H1 (cell line): Measurements from ENCODE around the gene ATP6V1C2. TPM values are rescaled to one million over a fixed set of nuclear protein-coding genes. Genes with fewer than 3 reads are reported as not detected.

Experiments
- CTCF ChIA-PET: fragments of 300-600 bp; sonication (Branson Sonifier 250); formaldehyde crosslinking; loops from one replicate; lab custom pipeline; 2021; ENCODE audit not compliant: partially characterized antibody; lab: Charles Lee
- POLR2A ChIA-PET: fragments of 300-600 bp; sonication (Branson Sonifier 250); formaldehyde crosslinking; loops from one replicate; lab custom pipeline; 2021; ENCODE audit warnings: inconsistent platforms; ENCODE audit not compliant: partially characterized antibody; lab: Charles Lee
- DNase-seq, 2 experiments: peaks; one replicate each; pipeline versions ENCODE4 v3.0.0 to v3.0.0-alpha.2; 2010 to 2022; ENCODE audit warnings: low spot score in 2 of 2, low read depth in 1 of 2, mixed read lengths in 1 of 2
- FAIRE-seq: peaks from 2 replicates; lab custom pipeline; 2011; peaks lifted over from hg19 to GRCh38; lab: Jason Lieb, UNC
- H2AFZ ChIP-seq: 2 replicates; pipeline ENCODE4 v1.8.1; 2012; ENCODE audit warnings: low read length, inconsistent platforms
- H2AK5ac ChIP-seq: 2 replicates; pipeline ENCODE4 v1.6.1; 2013; ENCODE audit warnings: low read depth, low read length
- H2BK120ac ChIP-seq: replicated peaks from 2 replicates; pipeline ENCODE3; 2013; ENCODE audit warnings: low read depth, low read length, inconsistent platforms
- H2BK12ac ChIP-seq: 2 replicates; pipeline ENCODE4 v1.6.1; 2013; ENCODE audit warnings: low read depth, low read length
- H2BK15ac ChIP-seq: 2 replicates; pipeline ENCODE4 v1.6.1; 2013; ENCODE audit warnings: low read length
- H2BK20ac ChIP-seq: 2 replicates; pipeline ENCODE4 v1.6.1; 2013; ENCODE audit warnings: low read length
- H2BK5ac ChIP-seq: 2 replicates; pipeline ENCODE4 v1.6.1; 2013; ENCODE audit warnings: low read depth, low read length
- H3K14ac ChIP-seq: 2 replicates; pipeline ENCODE4 v1.6.1; 2013; ENCODE audit warnings: inconsistent platforms; ENCODE audit not compliant: insufficient read length
- H3K18ac ChIP-seq: 2 replicates; pipeline ENCODE4 v1.6.1; 2013; ENCODE audit warnings: low read length; ENCODE audit errors: extremely low read depth
- H3K23ac ChIP-seq: 2 replicates; pipeline ENCODE4 v1.6.1; 2013; ENCODE audit warnings: inconsistent platforms; ENCODE audit not compliant: insufficient read length
- H3K23me2 ChIP-seq: 2 replicates; pipeline ENCODE4 v1.6.1; 2013; ENCODE audit warnings: low read depth, low read length
- H3K27ac ChIP-seq: 2 replicates; pipeline ENCODE4 v1.6.1; 2011; ENCODE audit warnings: low read depth, low read length, inconsistent platforms
- H3K27me3 ChIP-seq, 4 experiments: replicated peaks in 1 of 4; 1 replicate in 1 of 4; 2 replicates in 3 of 4; pipeline versions ENCODE4 v1.6.1 to v1.8.1; 2011 to 2013; ENCODE audit warnings: low read length in 3 of 4, mild to moderate bottlenecking in 3 of 4, inconsistent platforms in 2 of 4, mixed read lengths in 2 of 4, moderate library complexity in 1 of 4; ENCODE audit not compliant: control insufficient read depth in 3 of 4, insufficient read depth in 3 of 4; ENCODE audit errors: extremely low read depth in 1 of 4
- H3K36me3 ChIP-seq, 4 experiments: 2 replicates each; pipeline versions ENCODE4 v1.6.1 to v1.8.1; 2011 to 2013; ENCODE audit warnings: mild to moderate bottlenecking in 4 of 4, low read length in 3 of 4, moderate library complexity in 2 of 4, control low read depth in 1 of 4, inconsistent platforms in 1 of 4; ENCODE audit not compliant: insufficient read depth in 4 of 4, control insufficient read depth in 2 of 4
- H3K4ac ChIP-seq: replicated peaks from 2 replicates; pipeline ENCODE3; 2013; ENCODE audit warnings: low read length, low read depth, mixed read lengths, inconsistent platforms; ENCODE audit not compliant: insufficient read length
- H3K4me1 ChIP-seq, 4 experiments: replicated peaks in 1 of 4; 1 replicate in 1 of 4; 2 replicates in 3 of 4; pipeline versions ENCODE4 v1.6.1 to v1.8.1; 2011 to 2013; ENCODE audit warnings: low read length in 3 of 4, inconsistent platforms in 2 of 4, mixed read lengths in 1 of 4; ENCODE audit not compliant: insufficient read depth in 4 of 4, control insufficient read depth in 3 of 4
- H3K4me2 ChIP-seq, 2 experiments: 2 replicates each; pipeline versions ENCODE4 v1.6.1 to v1.8.1; 2011 to 2013; ENCODE audit warnings: low read depth in 2 of 2, low read length in 2 of 2, control low read depth in 1 of 2, inconsistent platforms in 1 of 2, mild to moderate bottlenecking in 1 of 2; ENCODE audit not compliant: insufficient read depth in 1 of 2
- H3K4me3 ChIP-seq, 4 experiments: fragments of 200-600, 300-600 bp in 1 of 4; sonication (generic), shearing (Covaris generic), sonication (Bioruptor Twin) in 1 of 4; 2 replicates each; pipeline versions ENCODE4 v1.5.1 to v1.8.1; 2011 to 2016; ENCODE audit warnings: low read length in 4 of 4, low read depth in 3 of 4, control low read depth in 2 of 4, inconsistent platforms in 2 of 4, mild to moderate bottlenecking in 2 of 4, mixed read lengths in 1 of 4, moderate library complexity in 1 of 4; ENCODE audit not compliant: insufficient read depth in 2 of 4; ENCODE audit errors: extremely low read depth in 1 of 4
- H3K56ac ChIP-seq: replicated peaks from 2 replicates; pipeline ENCODE3; 2013; ENCODE audit warnings: low read depth, mild to moderate bottlenecking, mixed read lengths, low read length, inconsistent platforms; ENCODE audit not compliant: insufficient read length
- H3K79me1 ChIP-seq: 2 replicates; pipeline ENCODE4 v1.6.1; 2013; ENCODE audit warnings: low read depth, low read length, control low read depth
- H3K79me2 ChIP-seq, 2 experiments: 2 replicates each; pipeline versions ENCODE4 v1.6.1 to v1.8.1; 2012 to 2013; ENCODE audit warnings: low read length in 2 of 2, mild to moderate bottlenecking in 2 of 2, inconsistent platforms in 1 of 2; ENCODE audit not compliant: insufficient read depth in 2 of 2, control insufficient read depth in 1 of 2
- H3K9ac ChIP-seq, 4 experiments: replicated peaks in 1 of 4; 1 replicate in 1 of 4; 2 replicates in 3 of 4; pipeline versions ENCODE4 v1.6.1 to v1.8.1; 2011 to 2013; ENCODE audit warnings: low read depth in 3 of 4, low read length in 3 of 4, control low read depth in 2 of 4, mild to moderate bottlenecking in 2 of 4, moderate library complexity in 2 of 4, inconsistent platforms in 1 of 4; ENCODE audit errors: extremely low read depth in 1 of 4
- H3K9me3 ChIP-seq, 2 experiments: 2 replicates each; pipeline versions ENCODE4 v1.6.1 to v1.8.1; 2012 to 2013; ENCODE audit warnings: mild to moderate bottlenecking in 2 of 2, moderate library complexity in 2 of 2, control low read depth in 1 of 2, inconsistent platforms in 1 of 2, low read depth in 1 of 2, low read length in 1 of 2, mixed read lengths in 1 of 2; ENCODE audit not compliant: insufficient read depth in 2 of 2
- H4K20me1 ChIP-seq, 2 experiments: replicated peaks in 1 of 2; 2 replicates each; pipeline versions ENCODE3 to v1.8.1; 2011 to 2013; ENCODE audit warnings: inconsistent platforms in 2 of 2, low read length in 2 of 2, mild to moderate bottlenecking in 1 of 2; ENCODE audit not compliant: insufficient read depth in 2 of 2, control insufficient read depth in 1 of 2
- H4K5ac ChIP-seq: 2 replicates; pipeline ENCODE4 v1.6.1; 2013; ENCODE audit warnings: low read length, low read depth, mixed read lengths, inconsistent platforms; ENCODE audit not compliant: insufficient read length
- H4K8ac ChIP-seq: 2 replicates; pipeline ENCODE4 v1.8.0; 2013; ENCODE audit warnings: mild to moderate bottlenecking, moderate library complexity, low read length, inconsistent platforms; ENCODE audit not compliant: insufficient read depth; ENCODE audit errors: extremely low read depth
- H4K91ac ChIP-seq: replicated peaks from 2 replicates; pipeline ENCODE3; 2013; ENCODE audit warnings: low read length, mixed read lengths, inconsistent platforms; ENCODE audit not compliant: insufficient read length
- WGBS, 2 experiments: shearing (Covaris generic) in 1 of 2; methylation state at CpG; one replicate each; pipeline versions ENCODE4 v1.1.6 to v1.1.7; 2013 to 2015; ENCODE audit warnings: low lambda C conversion rate in 2 of 2, mixed read lengths in 2 of 2, inconsistent platforms in 1 of 2, low coverage in 1 of 2, missing lambda C conversion rate in 1 of 2; ENCODE audit not compliant: insufficient replicate concordance in 2 of 2, insufficient coverage in 1 of 2, insufficient read length in 1 of 2; ENCODE audit errors: extremely low coverage in 1 of 2, missing lambda C conversion rate in 1 of 2; 5-methylcytosine and 5-hydroxymethylcytosine counted together
- polyA plus RNA-seq, 7 experiments: library from polyadenylated mRNA; depleted of rRNA in 3 of 7; stranded (reverse) in 5 of 7; unstranded in 2 of 7; fragments of >200 nt in 5 of 7; fragments of 200-250 nt in 2 of 7; gene quantifications; 1 replicate in 5 of 7; 2 replicates in 1 of 7; 4 replicates in 1 of 7; pipeline versions ENCODE4 v1.2.1 to v1.2.3, GENCODE V29; 2011 to 2013; ENCODE audit warnings: missing spikeins in 2 of 7, mixed read lengths in 2 of 7
- total RNA-seq: library from RNA; stranded (reverse); fragmentation: NEBNext Ultra II Directional; extraction: Animal tissue kit (Norgen Biotek cat#: 25700); gene quantifications from 2 replicates; pipeline ENCODE4 v1.2.1, GENCODE V29; 2021

The ATP6V1C2 gene
- total and polyA plus RNA-seq, 2 of the 8 experiments (the other 6 are each of a cell fraction or from before 2014, with no cell fraction given) = 0.29 to 0.74 TPM

- CTCF ChIA-PET = interaction anchor here (0.6 kb wide), 1 partner anchor 232 kb away, joined by 3 read pairs; no protein-coding TSS in a partner anchor
- H3K4me1 ChIP-seq = no peaks in the 10 kb centered on the region; a peak in 1 of 7 replicates
Observed at GRCh38 chr2:10680957-10681356, 40.5 kb upstream of the ATP6V1C2 start.

More at GRCh38 chr2:10680957-10681356, 40.5 kb upstream of the ATP6V1C2 start:
- no peak overlapping the region for H2BK15ac ChIP-seq
- no peak overlapping the region for H2BK120ac ChIP-seq
- no peak overlapping the region for H4K5ac ChIP-seq
- no peak overlapping the region for H3K14ac ChIP-seq
- H3K4me2 ChIP-seq = no peak overlapping the region
- H3K56ac ChIP-seq = no peak overlapping the region
- peaks cover 3% of the 10 kb centered on the region for H3K79me1 ChIP-seq
- H3K18ac ChIP-seq = no peak overlapping the region
- no peaks in the 10 kb centered on the region for H3K27me3 ChIP-seq
- peaks cover 0 to 26% of the 10 kb centered on the region in 2 experiments; a peak in 3 of 4 replicates for H3K79me2 ChIP-seq
- no peak overlapping the region for H3K9ac ChIP-seq
- no peak overlapping the region for H2AFZ ChIP-seq
- no peak overlapping the region for H2BK5ac ChIP-seq
- WGBS, 2 experiments = 76% methylated on average over 2 of the region's 2 CpGs; no CpG with 5 or more reads in 1 of the 2 experiments
- H4K20me1 ChIP-seq = peaks cover 2 to 4% of the 10 kb centered on the region in 2 experiments
- no peak overlapping the region for H3K4me3 ChIP-seq
- no peak overlapping the region for H3K23ac ChIP-seq
- POLR2A ChIA-PET = interaction anchor here (1.3 kb wide), 1 partner anchor 8 kb away, joined by 4 read pairs; no protein-coding TSS in a partner anchor
- H4K8ac ChIP-seq = no peak overlapping the region
- no peak overlapping the region for H3K4ac ChIP-seq
- FAIRE-seq (no peak), DNase-seq (no peak)
- no peak overlapping the region for H2BK20ac ChIP-seq
- peaks cover 4 to 26% (median 10%) of the 10 kb centered on the region in 4 experiments for H3K36me3 ChIP-seq
- H3K23me2 ChIP-seq = no peaks in the 10 kb centered on the region
- H3K27ac ChIP-seq = no peak overlapping the region
- H3K9me3 ChIP-seq = no peaks in the 10 kb centered on the region
- H2BK12ac ChIP-seq = no peak overlapping the region
- H2AK5ac ChIP-seq = no peak overlapping the region
- no peak overlapping the region for H4K91ac ChIP-seq
